ENCODE measurements around the gene ADGRV1.

The ADGRV1 gene

DNA sequence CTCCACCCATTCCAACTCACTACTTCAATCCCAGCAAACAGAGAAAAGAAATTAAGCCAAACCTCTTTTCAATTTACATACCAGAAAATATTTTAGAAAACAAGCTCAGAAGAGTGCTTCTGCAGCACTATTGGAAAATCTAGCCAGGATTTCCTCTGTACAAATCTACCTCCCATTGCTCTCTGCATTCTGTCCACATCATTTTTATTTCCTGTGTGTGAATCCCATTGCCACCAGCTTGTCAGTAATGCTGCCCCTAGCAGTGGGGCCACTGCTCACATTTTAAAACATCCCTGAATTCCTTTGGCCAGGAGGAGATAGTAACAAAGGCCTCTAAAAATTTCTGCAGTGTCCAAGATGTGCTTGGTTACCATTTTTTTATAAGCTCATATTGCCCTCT lies 592.0 kb downstream of the ADGRV1 start:
- no peak for DNase-seq

DNA sequence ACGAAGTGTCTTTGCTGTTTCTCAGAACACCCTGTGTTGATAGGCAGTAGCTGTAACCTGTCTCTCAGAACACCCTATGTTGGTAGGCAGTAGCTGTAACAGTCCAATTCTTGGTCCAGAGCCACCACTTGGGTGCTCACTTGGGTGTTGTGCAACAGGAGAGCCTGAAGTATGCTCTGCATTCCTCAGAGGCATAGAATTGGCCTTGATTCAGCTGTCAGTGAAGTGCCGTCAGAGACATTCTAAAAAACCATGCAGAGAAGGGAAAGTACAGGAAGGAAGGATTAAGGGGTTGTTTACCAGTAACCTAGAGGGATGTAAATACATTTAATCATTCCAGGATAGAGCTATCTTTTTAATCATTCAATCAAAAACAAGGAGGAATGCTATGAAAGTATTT lies 593.4 kb downstream of the ADGRV1 start:
- no peak for DNase-seq

GRCh38 chr5:91154338-91154737 lies 595.7 kb downstream of the ADGRV1 start:
- DNase-seq, result no peak

GRCh38 chr5:91155274-91155673 lies 596.7 kb downstream of the ADGRV1 start:
- no peak for DNase-seq

DNA sequence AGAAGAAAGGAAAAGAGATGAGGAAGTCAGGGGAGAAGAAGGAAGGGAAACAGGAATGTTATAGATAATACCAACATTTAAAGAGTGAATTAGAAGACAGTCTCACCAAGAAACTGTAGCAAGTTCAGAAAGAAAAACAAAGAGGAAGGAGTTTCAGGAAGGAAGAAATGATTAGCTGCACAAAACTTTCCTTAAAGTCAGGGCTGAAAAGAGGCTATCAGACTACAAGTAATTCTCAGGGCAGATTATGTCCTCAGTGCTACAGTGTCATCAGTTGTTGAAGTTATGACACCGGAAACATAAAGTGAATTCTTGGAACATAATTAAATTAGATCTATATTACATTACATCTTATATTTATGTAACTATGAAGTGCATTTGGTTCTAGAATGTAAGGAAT lies 597.6 kb downstream of the ADGRV1 start:
- DNase-seq, result no peak

GRCh38 chr5:91158011-91158410 lies 599.4 kb downstream of the ADGRV1 start:
- no peak for DNase-seq

DNA sequence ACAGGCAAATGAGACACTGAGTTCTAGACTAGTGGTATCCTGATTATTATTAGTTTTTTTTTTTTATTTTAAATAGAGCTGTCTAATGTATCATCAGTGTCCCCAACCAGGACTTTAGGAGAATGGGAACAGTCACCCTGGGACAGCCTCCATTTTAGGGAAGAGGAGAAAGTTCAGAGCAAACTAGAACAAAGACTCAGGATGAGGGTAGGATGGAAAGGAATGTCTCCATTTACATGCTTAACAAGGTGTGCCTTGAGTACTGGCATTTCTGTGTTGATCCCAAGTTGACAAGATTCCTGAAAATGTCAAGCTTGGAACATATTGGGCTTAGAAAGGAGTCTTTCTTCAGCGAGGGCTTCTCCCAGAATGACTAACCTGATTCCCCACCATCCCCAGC lies 601.0 kb downstream of the ADGRV1 start:
- no peak for DNase-seq

- DNase-seq, result no peak
Measured at GRCh38 chr5:91160714-91161285, 602.2 kb downstream of the ADGRV1 start.

DNA sequence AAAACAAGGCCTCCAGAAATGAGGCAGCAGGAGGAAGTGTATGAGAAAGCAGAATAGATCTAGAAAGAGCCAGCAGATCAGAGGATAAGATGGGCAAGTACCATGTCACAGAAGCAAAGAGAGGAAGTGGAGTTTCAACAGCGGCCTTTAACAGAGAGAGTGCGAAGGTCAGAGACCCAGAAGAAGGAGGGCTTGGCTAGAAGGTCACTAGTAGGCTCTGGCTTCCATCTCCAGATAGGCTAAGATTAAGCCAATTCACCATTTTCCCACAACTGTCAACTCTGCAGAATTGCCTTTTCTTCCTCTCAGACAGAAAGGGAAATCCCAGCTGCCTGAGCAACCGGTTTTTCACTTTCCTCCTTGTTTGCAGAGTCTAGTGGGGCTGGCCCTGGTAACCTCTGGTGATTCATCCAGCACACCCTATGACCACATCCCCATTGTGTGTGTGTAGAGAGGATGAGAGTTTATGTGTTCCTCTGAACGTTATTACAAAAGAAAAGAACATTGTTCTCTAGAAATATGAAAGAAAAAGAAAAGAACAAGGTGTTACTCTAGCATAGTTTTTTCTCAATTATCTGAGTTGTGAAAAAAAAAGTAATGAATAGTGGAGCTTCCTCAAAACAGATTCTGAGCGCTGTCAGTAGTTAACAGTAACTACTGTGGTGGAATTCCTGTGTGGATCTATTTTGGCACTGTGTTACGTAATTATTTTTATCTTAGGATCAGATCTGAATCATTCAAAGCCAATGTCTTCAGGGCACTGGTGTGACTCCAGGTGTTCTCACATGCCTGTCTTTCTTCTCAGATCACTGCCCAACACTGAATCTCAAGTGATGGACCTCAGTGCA lies 604.2 kb downstream of the ADGRV1 start:
- peak; percentile 20 for DNase-seq

GRCh38 chr5:91164424-91164823 lies 605.8 kb downstream of the ADGRV1 start:
- no peak for DNase-seq

GRCh38 chr5:91166059-91166807 lies 607.6 kb downstream of the ADGRV1 start:
- DNase-seq, result no peak

DNA sequence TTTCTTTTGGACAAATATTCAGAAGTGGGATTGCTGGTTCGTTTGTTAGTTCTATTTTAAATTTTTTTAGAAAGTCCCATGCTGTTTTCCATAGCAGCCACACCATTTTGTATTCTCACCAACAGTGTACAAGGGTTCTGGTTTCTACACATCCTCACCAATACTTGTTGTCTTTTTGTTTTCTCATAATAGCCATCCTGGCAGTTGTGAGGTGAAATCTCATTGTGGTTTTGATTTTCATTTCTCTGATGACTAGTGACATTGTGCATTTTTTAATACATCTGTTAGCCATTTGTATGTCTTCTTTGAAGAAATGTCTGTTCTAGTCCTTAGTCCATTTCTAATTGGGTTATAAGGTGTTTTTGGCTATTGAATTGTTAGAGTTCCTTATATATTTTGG lies 610.3 kb downstream of the ADGRV1 start:
- no peak for DNase-seq

- peak; percentile 7 for DNase-seq
Measured at GRCh38 chr5:91170266-91170665, 611.7 kb downstream of the ADGRV1 start.

DNA sequence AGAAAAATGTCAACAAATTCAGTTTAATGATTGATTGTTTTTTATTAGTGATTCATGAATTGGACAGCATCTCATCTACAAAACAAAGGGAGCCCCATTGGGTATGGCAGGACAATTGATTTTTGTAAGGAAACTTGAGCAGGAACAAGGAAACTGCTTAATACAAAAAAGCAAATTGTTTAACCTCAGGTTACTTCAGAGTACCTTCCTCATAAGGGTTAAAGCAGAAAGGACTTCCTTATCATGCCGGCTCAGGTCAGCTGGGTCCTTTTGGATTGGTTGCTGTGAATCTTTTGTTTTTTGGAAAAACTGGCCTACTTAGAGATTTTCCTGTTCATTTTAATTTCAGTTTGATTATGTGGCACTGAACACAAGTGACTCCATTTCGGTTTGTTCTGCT lies 612.7 kb downstream of the ADGRV1 start:
- DNase-seq, result no peak

GRCh38 chr5:91174396-91174795 lies 615.8 kb downstream of the ADGRV1 start:
- DNase-seq, result no peak

DNA sequence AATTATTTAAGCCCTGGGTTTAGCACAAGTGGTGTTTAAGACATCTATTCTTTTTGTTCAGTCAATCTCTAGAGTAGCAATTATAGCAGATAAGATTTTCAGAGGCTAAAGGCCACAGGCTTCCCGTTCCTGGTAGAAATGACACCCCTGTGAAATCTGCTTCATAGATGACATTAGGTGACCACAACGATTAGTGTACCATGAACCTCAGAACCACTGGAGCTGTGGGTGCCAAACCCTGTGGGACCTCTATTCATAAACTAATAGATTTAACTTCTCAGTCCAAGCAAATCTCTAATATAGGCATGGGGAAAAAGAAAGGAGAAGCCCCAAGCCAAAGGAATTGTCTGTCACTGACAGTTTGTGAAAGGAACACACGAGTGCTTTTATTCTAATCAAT lies 617.1 kb downstream of the ADGRV1 start:
- DNase-seq, result no peak

DNA sequence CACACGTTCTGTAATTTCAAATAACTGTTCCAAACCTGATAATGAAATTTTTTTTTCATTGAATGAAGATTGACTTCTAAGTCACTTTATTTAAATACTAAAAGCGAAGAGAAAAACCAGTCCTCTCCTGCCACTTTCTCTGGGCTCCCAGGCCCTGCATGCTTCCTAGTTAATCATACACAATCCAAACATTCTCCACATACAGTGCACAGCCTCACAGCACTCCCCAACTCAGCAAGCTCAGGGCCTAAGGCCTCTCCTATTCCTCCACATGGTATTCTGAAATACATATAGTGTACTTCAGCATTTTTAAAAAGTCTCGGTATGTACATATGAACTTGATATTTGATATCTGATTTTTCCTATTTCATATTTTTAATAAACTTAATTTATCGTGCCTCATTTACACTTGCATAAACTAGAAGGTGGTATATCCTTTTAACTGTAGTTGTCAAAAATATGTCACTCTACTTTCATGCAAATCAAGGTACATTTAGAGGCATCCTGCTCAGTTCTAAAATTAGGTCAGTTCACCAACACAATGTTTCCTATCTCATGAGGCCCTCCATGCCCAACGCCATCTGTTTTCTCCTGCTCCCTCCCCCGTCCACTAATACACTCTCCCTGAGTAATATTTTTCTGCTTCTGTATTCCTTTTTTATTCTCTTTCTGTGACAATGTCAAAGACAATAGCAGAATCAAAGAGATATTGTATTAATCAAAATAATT lies 617.9 kb downstream of the ADGRV1 start:
- DNase-seq, result no peak

- DNase-seq, result no peak
Measured at GRCh38 chr5:91177085-91177484, 618.5 kb downstream of the ADGRV1 start.

- no peak for DNase-seq
Measured at GRCh38 chr5:91177639-91178038, 619.0 kb downstream of the ADGRV1 start.

- DNase-seq, result no peak
Measured at GRCh38 chr5:91178461-91178860, 619.9 kb downstream of the ADGRV1 start.

- DNase-seq, result no peak
Measured at GRCh38 chr5:91179018-91179417, 620.4 kb downstream of the ADGRV1 start.

GRCh38 chr5:91180506-91180905 lies 621.9 kb downstream of the ADGRV1 start:
- DNase-seq, result no peak

GRCh38 chr5:91182763-91183162 lies 624.2 kb downstream of the ADGRV1 start:
- DNase-seq, result no peak

All from hematopoietic multipotent progenitor cell treated with erythropoietin and hydrocortisone succinate and interleukin-3 and kit ligand, for 8 days (in vitro differentiated cells).